Measurements from ENCODE around the gene SH3RF2. TPM values are rescaled to one million over a fixed set of nuclear protein-coding genes. Genes with fewer than 3 reads are reported as not detected.

SH3RF2 gene
- total and polyA plus RNA-seq, 2 donors (not counting 3 experiments of a cell fraction or from before 2014, with no cell fraction given) = 0.54 to 0.84 TPM

GRCh38 chr5:145984072-145984471 lies 47.7 kb downstream of the SH3RF2 start:
- CTCF ChIA-PET = no interaction called here

More at GRCh38 chr5:145984072-145984471, 47.7 kb downstream of the SH3RF2 start:
- intact Hi-C loops (cut with micrococcal nuclease) (no loop called here), dilution Hi-C loops (cut with MboI; ENCODE audit: extremely low pct_ligation_motif_present, low sequenced_read_pairs) (no loop called here)
- H4K20me1 ChIP-seq (replicated peaks; ENCODE audit: control insufficient read depth, extremely low read depth, insufficient read depth, low read length) = no peaks in the 10 kb centered on the region
- no peaks in the 10 kb centered on the region for H3K9me3 ChIP-seq (replicated peaks; ENCODE audit: control insufficient read depth, insufficient read depth, low read length)
- H3K27ac ChIP-seq (ENCODE audit: insufficient read depth, low read depth, low read length) = no peak overlapping the region
- no peak overlapping the region for H3K4me3 ChIP-seq (replicated peaks in 1 of 3; ENCODE audit: insufficient read depth in 1 of 3, low read depth in 1 of 3, low read length in 3 of 3)
- H3K36me3 ChIP-seq (ENCODE audit: control insufficient read depth in 2 of 2, extremely low read depth in 1 of 2, insufficient read depth in 2 of 2, low read length in 2 of 2) = no peaks in the 10 kb centered on the region
- H3K27me3 ChIP-seq (ENCODE audit: control insufficient read depth in 2 of 2, insufficient read depth in 2 of 2, low read length in 2 of 2) = peaks cover 0 to 3% of the 10 kb centered on the region in 2 experiments
- H3K9me1 ChIP-seq (replicated peaks; ENCODE audit: control insufficient read depth, extremely low read depth, insufficient read depth, low read length) = no peaks in the 10 kb centered on the region
- no peaks in the 10 kb centered on the region for H3K4me1 ChIP-seq (ENCODE audit: control insufficient read depth, extremely low read depth, insufficient read depth, low read length)
- H3K79me2 ChIP-seq (ENCODE audit: control insufficient read depth, insufficient read depth, low read length) = no peaks in the 10 kb centered on the region
- H3K4me2 ChIP-seq (ENCODE audit: insufficient read depth, low read length) = no peak overlapping the region
- no TSS peak for BruUV-seq (replicated peaks)
- H2AFZ ChIP-seq (ENCODE audit: low read depth, low read length) = no peak overlapping the region
- POLR2A ChIA-PET = no interaction called here
- no peak for FAIRE-seq
- no peak overlapping the region for H3K9ac ChIP-seq (replicated peaks; ENCODE audit: extremely low read depth, insufficient read depth, low read length)
- TF ChIP-seq EZH2 (IDR thresholded peaks at IDR 0.05; ENCODE audit: borderline replicate concordance, low read depth, low read length, severe bottlenecking) (no peak), FOS (IDR thresholded peaks at IDR 0.05; ENCODE audit: borderline replicate concordance, insufficient read depth, low read length) (no peak), MAX (IDR thresholded peaks at IDR 0.05; ENCODE audit: insufficient read depth, insufficient read length) (no peak), GATA2 (IDR thresholded peaks at IDR 0.05; ENCODE audit: insufficient read depth, insufficient read length, low read depth, low read length) (no peak), MYC (IDR thresholded peaks at IDR 0.05; ENCODE audit: low read depth, low read length) (no peak), CTCF (IDR thresholded peaks at IDR 0.05; ENCODE audit: extremely low read depth in 1 of 2, insufficient read depth in 1 of 2, low read depth in 1 of 2, low read length in 2 of 2) (no peak), POLR2A (IDR thresholded peaks at IDR 0.05; ENCODE audit: low read depth, low read length) (no peak), JUN (IDR thresholded peaks at IDR 0.05; ENCODE audit: borderline replicate concordance, insufficient read depth, insufficient read length, low read depth) (no peak), POLR2AphosphoS5 (IDR thresholded peaks at IDR 0.05; ENCODE audit: insufficient read depth, low read depth, low read length) (no peak)
- DNase-seq (ENCODE audit: low read depth, low spot score) = no peak
